RWPE1 (cell line): ENCODE data around the gene RELL2.
"Not testable (repeated sequence)": the region's sequence is repeated elsewhere in the genome, so short reads cannot be mapped to it uniquely, and the experiment has no call there.

Experiments
- CTCF ChIA-PET: fragments of 350-600 bp; sonication (Branson Sonifier 250); formaldehyde crosslinking; extraction: SDS; loops from one replicate; lab custom pipeline; 2021; lab: Yijun Ruan, JAX
- POLR2A ChIA-PET: fragments of 400-600 bp; formaldehyde crosslinking; extraction: SDS; loops from one replicate; lab custom pipeline; 2020; ENCODE audit warnings: antibody characterized with exemption; ENCODE audit not compliant: low non-redundant PET; lab: Yijun Ruan, JAX
- DNase-seq: peaks from one replicate; pipeline ENCODE4 v3.0.0; 2012; ENCODE audit warnings: low spot score
- H3K27ac ChIP-seq: fragments of 450-650 bp; 2 replicates; pipeline ENCODE4 v1.5.1; 2017
- TF ChIP-seq, protein P1 (sequence below): fragments of 450-650 bp; conservative IDR thresholded peaks from 2 replicates; pipeline ENCODE4 v1.5.1; 2017; ENCODE audit warnings: low read depth, mild to moderate bottlenecking

The RELL2 gene

DNA sequence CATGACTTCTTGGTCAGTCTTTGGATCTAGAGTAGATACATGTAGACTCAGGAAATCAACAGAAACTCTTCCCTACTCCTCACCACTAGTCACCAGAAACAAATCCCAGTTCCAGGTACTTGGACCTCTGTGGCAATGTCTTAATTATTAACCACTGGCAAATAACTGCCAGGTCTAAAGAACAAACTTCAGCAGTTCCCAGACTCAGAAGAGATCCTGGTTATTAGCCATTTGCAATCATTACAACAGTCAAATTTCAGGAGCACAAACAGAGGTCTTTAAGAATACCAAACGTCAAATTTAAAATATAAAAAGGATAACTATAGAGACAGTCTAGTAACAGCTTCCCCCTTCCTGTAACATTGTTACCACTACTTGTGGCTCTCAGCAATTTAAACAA is 28.2 kb upstream of the RELL2 start:
- H3K27ac ChIP-seq, result no peak overlapping the region
- TF ChIP-seq, protein P1, sequence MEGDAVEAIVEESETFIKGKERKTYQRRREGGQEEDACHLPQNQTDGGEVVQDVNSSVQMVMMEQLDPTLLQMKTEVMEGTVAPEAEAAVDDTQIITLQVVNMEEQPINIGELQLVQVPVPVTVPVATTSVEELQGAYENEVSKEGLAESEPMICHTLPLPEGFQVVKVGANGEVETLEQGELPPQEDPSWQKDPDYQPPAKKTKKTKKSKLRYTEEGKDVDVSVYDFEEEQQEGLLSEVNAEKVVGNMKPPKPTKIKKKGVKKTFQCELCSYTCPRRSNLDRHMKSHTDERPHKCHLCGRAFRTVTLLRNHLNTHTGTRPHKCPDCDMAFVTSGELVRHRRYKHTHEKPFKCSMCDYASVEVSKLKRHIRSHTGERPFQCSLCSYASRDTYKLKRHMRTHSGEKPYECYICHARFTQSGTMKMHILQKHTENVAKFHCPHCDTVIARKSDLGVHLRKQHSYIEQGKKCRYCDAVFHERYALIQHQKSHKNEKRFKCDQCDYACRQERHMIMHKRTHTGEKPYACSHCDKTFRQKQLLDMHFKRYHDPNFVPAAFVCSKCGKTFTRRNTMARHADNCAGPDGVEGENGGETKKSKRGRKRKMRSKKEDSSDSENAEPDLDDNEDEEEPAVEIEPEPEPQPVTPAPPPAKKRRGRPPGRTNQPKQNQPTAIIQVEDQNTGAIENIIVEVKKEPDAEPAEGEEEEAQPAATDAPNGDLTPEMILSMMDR, result no peak
- DNase-seq, result no peak
- ChIA-PET POLR2A (no interaction called here), CTCF (interaction anchor here (1.6 to 1.8 kb wide), 2 partner anchors 11 to 17 kb away, joined by 7 to 10 read pairs; partner anchors contain the start of gene DIAPH1)

DNA sequence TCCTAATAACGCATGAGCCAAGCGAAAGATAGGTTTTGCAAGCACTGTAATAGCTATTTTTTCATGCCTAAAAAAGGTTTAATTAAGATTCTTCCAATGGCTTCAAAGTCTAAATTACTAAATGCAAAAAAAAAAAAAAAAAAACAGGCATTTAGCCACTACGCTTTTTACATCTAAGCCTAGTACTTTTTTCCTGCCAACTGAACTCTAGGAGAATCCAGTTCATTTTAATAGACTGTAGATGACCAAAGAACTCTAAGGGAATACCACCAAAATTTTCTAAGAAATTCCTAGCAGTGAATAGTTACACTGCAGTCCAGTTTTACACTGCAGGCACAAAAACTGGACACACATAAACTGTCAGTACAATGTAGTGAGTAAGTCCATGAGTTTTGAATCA is 27.8 kb upstream of the RELL2 start:
- H3K27ac ChIP-seq, result no peak overlapping the region

DNA sequence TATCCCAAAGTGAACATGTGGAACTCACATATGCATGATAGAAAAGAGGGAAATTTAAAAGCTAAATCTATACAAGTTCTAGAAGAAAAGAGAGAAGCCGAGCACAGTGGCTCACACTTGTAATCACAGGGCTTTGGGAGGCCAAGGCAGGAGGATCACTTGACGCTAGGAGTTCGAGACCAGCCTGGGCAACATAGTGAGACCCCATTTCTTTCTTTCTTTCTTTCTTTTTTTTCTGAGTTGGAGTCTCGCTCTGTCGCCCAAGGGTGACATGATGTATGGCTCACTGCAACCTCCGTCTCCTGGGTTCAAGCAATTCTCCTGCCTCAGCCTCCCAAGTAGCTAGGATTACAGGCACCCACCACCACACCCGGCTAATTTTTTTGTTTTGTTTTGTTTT is 26.9 kb upstream of the RELL2 start:
- not testable (repeated sequence) for DNase-seq
- ChIA-PET CTCF (interaction anchor here (1.6 kb wide), 1 partner anchor 9 kb away, joined by 10 read pairs; the partner anchor contains the start of gene DIAPH1), POLR2A (interaction anchor here (0.7 kb wide), 1 partner anchor 27 kb away, joined by 4 read pairs; the partner anchor contains the start of gene RELL2)
- H3K27ac ChIP-seq, result peak overlapping the region; percentile 29

More for the DNA sequence above, 27.8 kb upstream of the RELL2 start:
- ChIA-PET POLR2A (no interaction called here), CTCF (interaction anchor here (1.6 to 1.8 kb wide), 2 partner anchors 10 to 17 kb away, joined by 7 to 10 read pairs; partner anchors contain the start of gene DIAPH1)
- TF ChIP-seq, protein P1, result no peak
- no peak for DNase-seq

DNA sequence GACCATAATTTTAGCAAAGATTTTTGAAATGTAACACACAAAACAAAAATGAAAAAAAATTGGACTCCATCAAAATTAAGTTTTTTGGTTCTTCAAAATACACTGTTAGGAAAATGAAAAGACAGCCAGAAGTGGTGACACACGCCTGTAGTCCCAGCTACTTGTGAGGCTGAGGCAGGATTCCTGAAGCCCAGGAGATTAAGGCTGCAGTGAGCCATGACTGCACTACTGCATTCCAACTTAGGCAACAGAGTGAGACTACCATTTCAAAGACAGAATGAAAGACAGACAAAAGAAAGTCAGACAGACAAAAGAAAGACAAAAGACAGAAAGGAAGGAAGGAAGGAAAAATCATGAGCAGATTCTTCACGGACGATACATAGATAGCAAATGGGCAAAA is 25.5 kb upstream of the RELL2 start:
- no peak overlapping the region for H3K27ac ChIP-seq
- no peak for DNase-seq
- POLR2A ChIA-PET, result no interaction called here
- TF ChIP-seq, protein P1, result no peak
- CTCF ChIA-PET, result interaction anchor here (0.7 kb wide), 1 partner anchor 30 kb away, joined by 4 read pairs; no protein-coding TSS in a partner anchor

DNA sequence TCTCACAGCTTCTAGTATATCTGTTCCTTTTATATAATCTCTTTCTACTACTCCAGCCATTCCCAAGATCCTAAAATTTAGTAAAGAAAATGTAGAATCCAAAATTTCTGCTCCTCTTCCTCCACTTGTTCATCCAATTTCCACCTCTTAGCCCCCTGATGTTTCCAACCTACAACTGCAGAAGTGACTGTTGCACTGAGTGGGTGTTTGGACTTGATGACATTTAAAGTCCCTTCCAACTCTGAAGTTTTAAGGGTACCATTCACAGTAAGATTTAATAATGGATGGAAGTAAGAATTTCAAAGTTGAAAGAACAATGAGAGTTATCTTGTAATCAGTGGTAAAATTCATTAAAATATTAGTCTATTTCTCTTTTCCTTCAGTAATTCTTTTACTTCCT is 23.5 kb upstream of the RELL2 start:
- ChIA-PET CTCF (interaction anchor here (1.0 kb wide), 1 partner anchor 21 kb away, joined by 4 read pairs; no protein-coding TSS in a partner anchor), POLR2A (no interaction called here)
- no peak for DNase-seq
- no peak overlapping the region for H3K27ac ChIP-seq
- TF ChIP-seq, protein P1, result no peak

DNA sequence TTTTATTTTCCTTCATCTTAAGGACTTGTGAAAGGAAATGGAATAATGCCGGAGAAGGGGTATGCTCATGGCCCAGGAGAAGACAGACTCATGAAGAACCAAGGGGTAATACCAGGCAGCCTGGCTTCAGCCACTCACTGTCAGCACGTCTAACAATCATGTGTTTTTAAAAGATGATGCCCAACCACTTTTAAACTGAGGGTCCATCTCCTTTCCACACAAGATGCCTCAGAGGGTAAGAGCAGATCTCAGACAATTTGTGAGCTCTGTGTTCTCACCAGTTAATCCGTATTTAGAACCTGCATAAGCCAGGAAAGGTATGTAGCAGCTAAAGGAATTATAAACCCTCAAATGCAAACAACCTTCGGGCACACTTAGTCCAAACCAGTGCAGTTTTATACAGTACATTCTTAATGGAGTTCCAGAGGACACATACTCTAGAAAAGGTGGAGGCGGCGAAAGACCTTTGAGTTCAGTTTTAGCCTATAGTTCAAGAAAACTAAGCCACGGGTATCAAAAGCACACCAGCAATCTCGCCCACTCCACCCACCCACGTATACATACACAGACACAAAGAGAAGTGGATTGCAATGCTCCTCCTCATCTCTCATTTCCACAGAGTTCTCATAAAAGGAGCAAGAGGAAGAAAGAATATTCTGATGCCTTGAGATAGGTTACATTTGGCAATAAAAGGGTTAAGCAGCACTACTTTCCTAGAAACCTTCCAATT is 20.6 kb upstream of the RELL2 start:
- no peak for DNase-seq
- POLR2A ChIA-PET, result no interaction called here

More for the DNA sequence above, 20.6 kb upstream of the RELL2 start:
- no peak overlapping the region for H3K27ac ChIP-seq
- CTCF ChIA-PET, result interaction anchor here (0.7 to 2.4 kb wide), 2 partner anchors 24 to 51 kb away, joined by 5 to 23 read pairs; no protein-coding TSS in a partner anchor
- TF ChIP-seq, protein P1, result no peak
